Astrocyte of the hippocampus (primary cell): Measurements from ENCODE around the gene DDA1.
A peak's percentile ranks its signal among the peaks of the same experiment; 100 is the strongest.

Experiments
- DNase-seq: peaks from one replicate; pipeline ENCODE4 v3.0.0; 2011; ENCODE audit warnings: low read depth, low spot score

Gene DDA1

DNA sequence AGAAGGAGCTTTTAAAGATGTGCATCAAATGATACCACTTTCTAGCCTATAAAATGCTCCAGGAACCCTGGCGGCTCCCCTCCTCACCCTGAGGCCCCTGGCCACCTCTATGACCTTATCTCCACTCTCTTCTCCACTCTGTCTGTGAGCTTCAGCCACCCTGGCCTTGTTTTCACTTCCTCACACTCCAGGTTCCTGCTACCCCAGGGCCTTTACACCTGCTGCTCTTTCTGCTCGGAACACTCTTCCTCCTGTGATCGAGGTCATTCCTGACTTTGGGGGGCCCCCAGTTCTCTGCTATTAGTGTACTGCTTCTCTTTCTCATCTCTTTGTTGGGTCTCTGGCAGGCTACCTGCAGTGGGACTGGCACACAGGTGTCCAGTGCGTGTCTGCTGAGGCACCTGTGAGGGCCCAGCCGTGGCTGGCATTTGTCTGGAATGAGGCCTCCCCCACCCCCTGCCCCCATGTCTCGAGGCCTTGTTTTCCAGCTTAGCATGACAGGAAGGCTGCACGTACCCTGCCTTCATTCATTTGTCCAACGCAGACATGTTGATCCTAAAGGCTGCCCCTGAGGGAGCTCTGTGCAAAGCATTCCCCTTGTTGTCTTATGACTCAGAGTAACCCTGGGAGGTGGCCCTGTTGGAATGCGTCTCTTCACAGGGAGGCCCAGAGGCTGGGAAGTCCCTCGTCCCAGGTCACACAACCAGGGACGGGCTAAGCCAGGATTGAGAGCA is 2.3 kb downstream of the DDA1 start:
- peak; percentile 90 for DNase-seq

DNA sequence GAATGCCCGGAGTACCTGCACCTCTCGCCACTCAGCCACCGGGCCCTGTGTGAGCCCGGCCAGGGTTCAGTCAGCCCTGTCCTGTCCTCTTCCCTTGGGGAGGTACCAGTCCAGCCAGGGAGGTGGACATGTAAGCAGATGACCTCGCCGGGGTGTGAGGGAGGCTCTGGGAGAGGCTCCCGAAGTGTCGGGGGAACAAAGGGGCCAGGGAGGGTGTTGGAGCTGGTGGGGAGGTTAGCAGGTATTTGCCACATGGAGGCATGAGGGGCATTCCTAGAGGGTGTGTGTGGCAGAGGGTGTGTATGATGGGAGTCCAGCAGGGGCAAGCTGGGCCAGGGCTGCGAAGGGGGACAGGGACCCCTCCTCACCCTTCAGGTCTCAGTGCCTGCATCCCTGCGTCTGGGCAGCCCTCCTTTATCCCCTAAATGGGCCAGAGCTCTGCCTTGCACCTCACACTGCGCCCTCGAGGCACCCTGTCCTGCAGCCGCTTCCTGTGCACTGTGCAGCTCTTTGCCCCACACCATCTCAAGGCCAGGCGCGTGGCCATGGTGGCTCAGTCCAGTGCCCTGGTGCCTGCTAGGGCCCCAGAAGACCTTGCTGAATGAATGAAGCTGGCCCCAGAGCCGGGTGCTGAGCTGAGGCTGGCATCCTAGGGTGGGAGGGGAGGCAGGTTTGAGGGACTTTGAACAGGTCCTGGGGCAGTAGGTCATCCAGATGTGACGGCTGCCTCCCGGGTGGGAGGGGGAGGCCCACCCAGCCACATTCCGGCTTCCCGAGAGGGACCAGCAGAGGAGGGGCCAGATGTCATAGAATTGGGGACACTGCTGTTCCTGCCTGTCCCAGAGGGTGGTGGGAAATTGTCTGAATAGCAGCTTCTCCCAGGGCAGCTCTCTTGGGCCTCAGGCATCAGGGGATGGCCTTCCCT is 3.1 kb downstream of the DDA1 start:
- DNase-seq = no peak

DNA sequence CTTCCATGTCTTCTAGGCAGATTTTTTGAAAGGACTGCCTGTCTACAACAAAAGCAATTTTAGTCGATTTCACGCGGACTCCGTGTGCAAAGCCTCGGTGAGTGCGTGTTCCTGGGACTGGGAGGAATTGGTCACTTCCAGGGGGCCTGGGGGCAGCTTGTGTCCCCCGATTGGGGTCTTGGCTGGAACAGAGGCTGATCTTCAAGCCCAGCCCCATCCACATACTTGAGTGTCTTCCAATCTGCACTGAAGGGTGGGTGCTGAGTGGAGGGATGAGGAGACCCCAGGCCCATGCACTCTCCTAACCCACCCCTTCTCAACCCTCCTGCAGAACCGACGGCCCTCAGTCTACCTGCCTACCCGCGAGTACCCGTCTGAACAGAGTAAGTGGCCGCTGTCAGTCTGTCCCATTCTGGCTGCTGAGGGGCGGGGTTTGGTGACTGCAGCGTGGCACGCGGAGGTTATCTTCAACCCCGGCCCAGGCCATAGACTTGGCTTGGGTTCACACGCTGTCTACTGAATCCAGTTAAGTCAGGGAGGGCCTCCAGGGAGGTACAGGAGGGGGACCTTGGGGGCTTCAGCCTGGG is 4.7 kb downstream of the DDA1 start:
- peak; percentile 0 for DNase-seq

DNA sequence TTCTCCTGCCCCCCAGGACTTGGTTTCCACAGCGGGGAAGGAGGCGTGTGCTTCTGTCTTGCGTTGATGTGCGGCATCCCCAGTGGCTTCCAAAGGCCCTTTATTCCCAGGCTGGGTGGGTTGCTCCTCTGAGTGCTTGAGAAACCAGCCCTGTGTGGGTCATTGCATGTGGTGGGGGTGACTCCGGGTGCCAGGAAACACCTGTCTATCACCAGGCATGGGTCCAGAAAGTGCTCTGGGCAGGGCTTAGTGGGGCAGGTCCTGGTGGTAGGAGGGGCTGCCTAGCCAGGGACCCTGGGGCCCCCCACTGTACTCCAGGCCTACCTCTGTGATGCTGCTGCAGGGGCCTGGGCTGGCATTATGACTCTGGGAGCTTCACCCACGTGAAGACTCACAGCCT is 9.6 kb downstream of the DDA1 start:
- DNase-seq = no peak

DNA sequence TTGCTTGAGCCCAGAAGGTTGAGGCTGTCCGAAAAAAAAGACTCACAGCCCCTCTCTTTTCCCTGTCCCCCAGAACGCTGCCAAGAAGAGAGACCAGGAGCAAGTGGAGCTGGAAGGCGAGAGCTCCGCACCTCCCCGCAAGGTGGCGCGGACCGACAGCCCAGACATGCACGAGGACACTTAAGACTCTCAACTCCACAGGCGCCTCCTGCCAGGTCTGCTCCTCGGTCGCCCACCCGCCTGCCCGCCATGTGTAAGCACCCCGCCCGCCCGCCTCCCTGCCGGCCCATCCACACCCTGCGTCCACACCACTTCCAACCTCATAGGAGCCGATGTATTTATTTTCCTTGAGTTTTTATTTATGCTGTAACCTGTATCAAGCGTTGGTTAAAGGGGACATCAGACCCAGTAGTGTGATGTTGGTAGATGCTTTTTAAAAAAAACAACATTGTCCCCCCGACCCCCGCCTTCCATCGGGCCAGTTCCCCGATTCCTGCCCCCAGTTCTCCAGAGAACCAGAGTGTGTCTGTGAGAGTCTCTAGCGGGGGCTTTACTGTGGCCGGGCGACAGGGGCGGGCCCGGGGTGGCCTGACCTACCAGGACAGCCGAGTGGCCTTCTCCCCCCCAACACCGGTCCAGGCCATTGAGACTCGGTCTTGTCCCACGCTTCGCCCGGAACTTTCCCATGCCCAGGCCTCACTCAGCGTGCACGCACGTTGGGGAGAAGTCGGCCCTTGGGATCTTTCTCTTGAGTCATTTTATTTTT is 10.3 kb downstream of the DDA1 start:
- DNase-seq = no peak

DNA sequence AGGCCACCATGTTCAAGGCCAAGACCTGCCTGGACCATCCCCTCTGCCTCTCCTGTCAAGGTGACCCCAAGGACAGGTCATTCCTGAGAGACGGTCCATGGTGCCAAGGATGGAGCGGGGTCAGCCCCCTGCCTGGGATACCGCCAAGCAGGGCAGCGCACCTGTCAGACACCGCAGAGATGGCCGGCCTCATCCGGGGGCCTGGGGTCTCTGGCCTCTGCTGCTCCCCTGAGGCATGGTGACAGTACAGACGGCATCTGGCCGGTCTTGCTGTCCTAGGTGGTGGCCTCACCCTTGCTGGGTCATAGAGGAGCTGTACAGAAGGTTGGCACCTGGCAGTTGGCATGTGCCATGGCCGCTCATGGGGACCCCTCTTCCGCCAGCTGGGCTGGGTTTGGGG is 11.1 kb downstream of the DDA1 start:
- no peak for DNase-seq

DNA sequence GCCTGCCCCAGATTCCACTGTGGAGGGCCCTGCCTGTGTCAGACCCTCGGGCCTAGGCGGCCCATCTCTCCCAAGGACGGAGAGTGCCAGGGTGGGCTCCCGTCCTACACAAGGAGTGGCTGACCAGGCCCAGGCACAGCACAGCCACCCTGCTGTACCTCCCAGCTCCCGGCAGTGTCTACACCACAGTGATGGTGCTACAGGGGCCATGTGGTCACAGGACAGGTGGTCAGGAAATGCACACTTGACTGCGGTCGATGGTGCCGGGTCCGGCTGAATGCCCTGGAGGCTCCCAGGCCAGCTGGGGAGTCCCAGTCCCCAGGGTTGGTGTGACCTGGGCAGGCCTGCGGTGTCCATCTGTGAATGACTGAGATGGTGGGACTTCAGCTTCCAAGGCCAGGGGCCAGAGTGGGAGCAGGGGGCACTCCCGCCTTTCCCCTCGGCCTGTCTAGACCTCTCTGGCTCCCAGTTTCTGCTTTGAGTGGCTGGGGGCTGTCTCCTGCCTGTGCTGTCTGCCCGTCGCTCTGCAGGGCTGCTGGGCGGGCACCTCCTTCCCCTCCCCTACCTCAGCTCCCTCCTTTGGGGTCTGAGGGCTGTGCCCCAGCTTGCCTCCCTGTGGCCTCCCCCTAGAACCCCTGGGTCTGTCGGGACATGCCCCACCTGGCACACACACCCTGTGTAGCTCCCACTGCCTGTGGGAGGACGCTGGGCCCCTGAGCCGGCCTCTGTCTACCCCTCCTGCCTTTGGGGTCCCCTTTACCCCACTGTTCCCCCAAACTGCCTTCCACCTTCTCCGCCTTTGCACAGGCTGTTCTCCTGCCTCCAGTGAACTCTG is 12.5 kb downstream of the DDA1 start:
- no peak for DNase-seq

DNA sequence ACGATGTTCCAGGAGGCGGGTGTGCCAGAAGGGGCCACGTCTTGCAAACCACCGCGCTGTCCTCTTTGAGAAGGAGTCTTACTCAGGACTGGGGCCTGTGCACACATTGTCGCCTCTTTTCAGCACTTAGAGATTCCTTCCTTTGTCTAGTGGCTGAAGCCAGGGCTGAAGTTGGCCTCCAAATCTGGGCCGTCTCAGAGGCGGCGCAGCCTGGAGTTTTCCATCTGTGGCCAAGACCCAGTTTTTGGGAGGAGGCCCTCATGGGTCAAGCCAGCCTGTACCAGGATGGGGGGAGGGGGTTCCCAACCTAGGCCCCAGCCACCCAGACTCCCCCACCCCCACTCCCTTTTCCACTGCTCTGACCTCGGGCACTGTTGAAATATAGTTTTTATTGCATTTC is 13.5 kb downstream of the DDA1 start:
- DNase-seq = no peak

DNA sequence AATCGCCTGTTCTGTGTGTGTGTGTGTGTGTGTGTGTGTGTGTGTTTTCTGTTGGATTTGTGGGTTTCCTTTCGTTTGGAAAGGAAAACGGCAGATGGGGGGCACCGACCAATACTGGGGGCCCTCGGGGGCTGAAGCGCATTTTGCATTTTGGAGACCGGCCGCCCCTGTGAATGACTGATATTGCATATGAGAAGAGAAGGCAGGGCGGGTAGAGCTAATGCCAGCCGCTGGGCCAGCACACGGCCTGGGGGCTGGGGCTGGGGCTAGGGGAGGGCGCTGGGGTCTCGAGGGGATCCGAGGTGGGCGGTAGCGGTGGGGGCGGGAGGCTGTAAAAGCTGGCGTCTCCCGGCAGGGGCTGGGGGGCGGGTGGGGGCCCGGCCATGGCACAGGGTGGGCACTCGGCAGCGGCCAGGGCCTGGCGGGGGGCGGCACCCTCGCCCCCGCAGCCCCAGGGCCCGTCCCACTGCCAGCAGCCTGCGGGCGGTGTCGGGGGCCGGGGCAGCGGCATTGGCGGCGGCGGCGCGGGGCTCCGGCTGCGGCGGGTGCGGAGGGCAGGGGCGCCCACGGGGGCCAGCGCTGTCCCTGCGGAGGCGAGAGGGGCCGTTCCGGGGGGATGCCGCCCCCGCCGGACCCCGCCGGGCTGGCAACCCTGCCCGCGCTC is 14.1 kb downstream of the DDA1 start:
- no peak for DNase-seq

DNA sequence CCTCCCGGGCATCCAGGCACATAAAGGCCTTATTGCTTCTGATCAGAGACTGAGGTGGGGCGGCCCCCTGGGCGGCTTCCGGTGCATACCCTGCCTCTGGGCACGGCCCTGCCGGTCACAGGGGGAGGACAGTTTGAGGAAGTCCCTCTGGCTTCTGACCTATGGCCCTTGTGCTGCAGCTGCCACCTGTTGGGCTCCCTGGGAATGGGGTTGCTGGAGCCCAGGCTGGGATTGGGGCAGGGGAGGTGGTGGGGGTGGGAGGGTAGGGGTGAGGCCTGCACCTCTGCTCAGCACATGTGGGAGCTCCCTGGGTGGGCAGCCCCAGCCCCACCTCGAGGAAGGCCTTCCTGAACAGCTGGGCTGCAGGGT is 14.6 kb downstream of the DDA1 start:
- DNase-seq = no peak

DNA sequence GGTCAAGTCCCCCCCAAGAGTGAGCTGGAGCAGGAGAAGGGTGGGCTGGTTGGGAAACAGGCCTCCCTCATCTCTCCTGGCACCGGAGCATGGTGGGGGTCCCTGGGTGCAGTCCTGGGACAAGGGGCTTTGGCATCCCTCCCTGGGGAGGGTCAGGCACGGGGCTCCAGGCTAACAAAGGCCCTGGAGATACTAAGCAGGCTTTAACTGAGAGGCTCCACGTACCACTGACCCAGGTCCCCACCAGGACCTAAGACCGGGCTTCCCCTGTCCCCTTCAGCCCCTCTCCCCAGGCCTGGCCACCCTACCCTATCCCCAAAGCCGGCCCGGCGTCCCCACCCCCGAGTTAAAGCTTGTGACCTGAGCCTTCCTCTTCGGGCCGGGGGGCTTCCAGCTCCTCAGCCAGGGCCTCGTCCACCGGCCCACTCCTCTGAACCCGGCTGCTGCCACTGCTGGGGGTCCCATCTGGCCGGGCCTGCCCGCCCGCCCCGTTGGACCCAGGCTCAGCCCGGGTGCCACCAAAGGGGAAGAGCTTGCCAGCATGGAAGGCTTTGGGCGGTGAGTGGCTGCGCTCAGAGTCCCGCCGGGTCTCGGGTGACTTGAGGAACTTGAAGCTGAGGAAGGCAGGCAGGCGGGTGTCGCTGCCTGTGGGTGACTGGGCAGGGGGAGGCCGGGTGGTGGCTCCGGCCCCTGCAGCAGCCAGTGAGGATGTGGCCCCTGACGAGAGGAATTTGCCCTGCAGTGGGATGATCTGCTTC is 15.2 kb downstream of the DDA1 start:
- no peak for DNase-seq

DNA sequence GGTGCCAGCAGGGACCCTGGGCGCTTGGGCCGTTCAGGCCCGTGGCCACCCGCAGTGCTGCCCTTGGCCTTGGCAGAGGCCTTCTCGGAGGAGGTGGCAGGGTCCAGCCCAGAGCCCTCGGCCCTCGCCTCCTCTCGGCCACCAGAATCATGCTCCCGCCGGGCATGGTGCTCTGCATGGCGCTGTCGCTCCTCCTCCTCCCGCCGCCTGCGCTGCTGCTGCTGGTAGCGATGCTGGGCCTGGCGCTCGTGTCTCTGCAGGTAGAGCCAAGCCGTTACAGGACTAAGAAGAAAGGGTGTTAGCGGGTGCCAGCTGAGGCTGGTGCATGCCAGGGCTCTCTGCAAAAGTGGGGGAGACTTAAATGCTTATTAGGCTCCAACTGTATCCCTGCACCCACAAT is 15.8 kb downstream of the DDA1 start:
- no peak for DNase-seq

DNA sequence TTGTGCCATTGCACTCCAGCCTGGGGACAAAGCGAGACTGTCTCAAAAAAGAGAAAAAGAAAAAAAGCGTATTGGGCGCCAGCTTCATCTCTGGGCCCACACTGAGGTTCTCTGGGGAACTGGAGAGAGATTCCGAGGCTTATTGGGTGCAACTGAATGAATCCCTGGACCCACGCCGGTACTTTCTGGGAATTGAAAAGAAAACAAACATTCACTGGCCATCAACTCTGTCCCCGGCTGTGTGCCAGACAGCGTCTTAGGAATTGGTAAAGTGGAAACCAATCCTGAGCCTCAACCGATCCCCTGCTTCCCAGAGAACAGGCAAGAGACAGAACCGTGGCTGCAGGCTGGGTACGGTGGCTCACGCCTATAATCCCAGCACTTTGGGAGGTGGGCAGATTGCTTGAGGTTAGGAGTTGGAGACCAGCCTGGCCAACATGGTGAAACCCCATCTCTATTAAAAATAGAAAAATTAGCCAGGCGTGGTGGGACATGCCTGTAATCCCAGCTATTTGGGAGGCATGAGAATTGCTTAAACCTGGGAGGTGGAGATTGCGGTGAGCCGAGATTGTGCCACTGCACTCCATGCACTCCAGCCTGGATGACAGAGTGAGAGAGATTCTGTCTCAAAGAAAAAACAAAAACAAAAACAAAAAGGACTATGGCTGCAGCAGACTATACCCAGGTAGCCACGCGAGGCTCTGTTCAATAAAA is 16.7 kb downstream of the DDA1 start:
- DNase-seq = peak; percentile 85

DNA sequence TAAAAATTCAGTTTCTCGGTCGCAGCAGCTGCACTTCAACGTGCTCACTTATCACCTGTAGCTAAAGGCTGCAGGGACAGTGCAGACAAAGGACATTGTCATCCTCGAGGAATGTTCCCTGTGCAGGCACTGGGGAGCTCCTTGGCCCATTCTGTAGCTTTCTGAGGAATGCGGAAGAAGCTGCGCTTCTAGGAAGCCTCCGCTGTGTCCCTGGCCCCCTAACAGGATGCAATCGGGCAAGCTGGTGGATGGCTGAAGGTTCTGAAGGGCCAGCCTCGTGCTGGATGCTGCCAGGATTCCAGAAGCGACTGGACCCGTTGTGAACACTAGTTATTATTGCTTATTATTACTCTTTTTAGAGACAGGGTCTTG is 17.2 kb downstream of the DDA1 start:
- no peak for DNase-seq

DNA sequence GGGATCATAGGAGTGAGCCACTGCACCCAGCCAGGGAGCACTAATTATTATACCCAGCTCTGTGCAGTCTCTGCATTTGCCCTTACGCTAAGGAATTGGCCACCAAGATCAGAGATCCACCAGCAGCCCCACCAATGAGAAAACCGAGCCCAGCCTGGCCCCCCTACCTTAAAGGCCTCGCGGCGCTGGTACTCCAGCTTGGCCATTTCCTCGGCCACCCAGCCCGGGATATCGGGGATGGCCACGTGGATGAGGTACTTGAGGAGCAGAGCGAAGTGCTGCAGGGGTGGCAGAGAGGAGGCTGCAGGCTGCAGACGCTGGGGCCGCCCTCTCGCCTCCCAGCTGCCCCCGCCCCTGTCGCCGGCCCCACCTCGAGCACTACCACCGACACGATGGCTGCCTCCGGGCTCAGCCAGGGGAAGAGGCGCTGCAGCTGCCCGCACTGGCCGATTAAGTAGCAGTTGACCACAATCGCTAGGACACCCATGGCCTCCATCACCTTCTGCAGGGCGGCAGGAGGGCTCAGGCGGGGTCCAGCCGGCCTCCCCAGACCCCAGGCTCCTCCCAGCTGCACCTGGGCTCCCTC is 17.8 kb downstream of the DDA1 start:
- DNase-seq = no peak

DNA sequence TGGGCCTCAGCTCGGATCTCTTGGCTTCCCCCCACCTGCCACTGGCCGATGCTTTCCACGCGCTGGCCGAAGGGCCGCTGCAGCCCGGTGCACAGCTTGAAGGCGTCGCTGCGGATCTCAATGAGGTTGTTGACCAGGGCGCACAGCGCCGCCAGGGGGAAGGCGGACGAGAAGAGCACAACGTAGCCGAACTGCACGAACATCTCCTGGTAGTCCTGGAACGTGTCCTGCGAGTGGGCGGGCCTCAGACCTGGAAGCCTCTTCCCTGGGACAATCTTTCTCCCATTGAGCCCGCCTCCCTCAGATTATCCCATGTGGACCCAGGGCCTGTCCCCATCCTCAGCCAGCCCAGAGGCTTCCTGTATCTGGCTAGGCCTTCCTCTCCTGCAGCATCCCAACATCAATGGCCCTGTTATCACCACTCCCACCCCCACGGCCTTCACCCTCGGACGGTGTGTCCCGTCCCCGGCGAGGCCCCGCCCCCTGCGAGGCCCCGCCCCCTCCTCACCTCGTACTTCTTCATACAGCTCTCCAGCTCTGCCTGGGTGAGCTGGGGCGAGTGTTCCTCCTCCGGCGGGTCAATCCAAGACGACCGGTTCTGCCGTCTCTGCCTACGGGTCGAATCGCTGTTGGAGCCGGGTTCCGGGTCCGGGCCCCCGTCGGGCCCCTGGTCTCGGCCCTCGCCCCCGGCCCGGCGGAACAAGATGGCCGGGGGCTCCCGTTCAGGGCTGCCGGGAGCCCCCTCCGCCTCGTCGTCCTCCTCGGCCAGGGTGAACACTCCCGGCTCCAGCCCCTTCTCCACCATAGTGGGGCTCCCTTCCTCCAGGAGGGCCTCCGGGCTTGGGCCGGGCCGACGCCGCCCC is 18.5 kb downstream of the DDA1 start:
- no peak for DNase-seq

DNA sequence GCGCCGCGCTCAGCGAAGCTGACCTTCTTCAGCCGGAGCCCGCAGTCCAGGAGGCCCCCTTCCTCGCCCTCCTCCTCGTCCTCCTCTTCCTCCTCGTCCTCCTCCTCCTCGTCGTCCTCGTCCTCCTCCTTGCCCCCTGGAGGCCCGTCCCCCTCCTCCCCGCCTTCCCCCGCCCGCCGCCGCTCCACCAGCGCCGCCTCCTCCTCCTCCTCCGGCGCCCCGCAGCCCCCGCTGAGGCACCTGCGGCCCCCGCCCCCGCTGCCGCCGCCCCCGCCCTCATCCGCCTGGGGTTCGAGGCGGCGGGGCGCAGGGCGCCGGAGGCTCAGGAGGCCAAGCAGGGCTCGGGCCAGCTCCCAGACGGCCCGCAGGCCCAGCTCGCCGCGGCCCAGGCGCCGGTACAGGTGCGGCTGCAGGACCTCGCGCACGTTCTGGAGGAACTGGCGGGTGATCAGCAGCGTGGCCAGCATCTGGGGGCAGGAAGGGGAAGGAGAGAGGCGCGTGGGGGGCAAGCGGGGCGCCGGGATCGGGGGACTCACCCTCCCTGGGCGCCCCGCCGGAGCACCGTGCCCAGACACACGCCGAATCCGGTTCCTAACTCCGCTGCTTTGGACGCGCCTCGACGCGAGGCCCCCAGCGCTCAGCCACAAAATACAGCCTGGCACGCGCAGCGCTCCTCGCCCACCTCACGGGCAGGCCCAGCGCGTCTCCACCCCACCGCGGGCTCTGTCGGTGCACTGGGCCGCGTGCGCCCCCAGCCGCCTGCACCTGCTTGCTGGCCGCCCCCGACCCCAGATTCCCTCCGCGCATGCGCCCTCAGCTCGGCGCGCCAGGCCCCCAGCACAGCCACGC is 19.4 kb downstream of the DDA1 start:
- DNase-seq = no peak
